ENCODE measurements around the gene TMEM92.
"Not testable (repeated sequence)": the region's sequence is repeated elsewhere in the genome, so short reads cannot be mapped to it uniquely, and the experiment has no call there.

Gene TMEM92

GRCh38 chr17:50285941-50286340, 11.7 kb downstream of the TMEM92 start:
- DNase-seq (ENCODE audit: low read depth, low spot score), result no peak
- in situ Hi-C loops (cut with HindIII; ENCODE audit: low sequenced_read_pairs), result no loop called here
- TF ChIP-seq, protein P1, sequence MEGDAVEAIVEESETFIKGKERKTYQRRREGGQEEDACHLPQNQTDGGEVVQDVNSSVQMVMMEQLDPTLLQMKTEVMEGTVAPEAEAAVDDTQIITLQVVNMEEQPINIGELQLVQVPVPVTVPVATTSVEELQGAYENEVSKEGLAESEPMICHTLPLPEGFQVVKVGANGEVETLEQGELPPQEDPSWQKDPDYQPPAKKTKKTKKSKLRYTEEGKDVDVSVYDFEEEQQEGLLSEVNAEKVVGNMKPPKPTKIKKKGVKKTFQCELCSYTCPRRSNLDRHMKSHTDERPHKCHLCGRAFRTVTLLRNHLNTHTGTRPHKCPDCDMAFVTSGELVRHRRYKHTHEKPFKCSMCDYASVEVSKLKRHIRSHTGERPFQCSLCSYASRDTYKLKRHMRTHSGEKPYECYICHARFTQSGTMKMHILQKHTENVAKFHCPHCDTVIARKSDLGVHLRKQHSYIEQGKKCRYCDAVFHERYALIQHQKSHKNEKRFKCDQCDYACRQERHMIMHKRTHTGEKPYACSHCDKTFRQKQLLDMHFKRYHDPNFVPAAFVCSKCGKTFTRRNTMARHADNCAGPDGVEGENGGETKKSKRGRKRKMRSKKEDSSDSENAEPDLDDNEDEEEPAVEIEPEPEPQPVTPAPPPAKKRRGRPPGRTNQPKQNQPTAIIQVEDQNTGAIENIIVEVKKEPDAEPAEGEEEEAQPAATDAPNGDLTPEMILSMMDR (IDR thresholded peaks at IDR 0.05; ENCODE audit: low read depth, low read length), result no peak
- H3K4me3 ChIP-seq (ENCODE audit: low read depth, low read length), result no peak overlapping the region

DNA sequence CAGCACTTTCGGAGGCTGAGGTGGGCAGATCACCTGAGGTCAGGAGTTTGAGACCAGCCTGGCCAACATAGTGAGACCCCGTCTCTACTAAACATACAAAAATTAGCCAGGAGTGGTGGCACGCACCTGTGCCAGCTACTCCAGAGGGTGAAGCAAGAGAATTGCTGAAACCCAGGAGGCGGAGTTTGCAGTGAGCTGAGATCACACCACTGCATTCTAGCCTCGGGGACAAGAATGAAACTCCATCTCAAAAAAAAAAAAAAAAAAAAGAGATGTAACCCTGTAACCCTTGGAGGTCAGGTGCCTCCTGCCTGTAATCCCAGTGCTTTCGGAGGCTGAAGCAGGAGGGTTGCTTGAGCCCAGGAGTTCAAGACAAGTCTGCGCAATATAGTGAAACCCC, 13.0 kb downstream of the TMEM92 start:
- DNase-seq (ENCODE audit: low read depth, low spot score); H3K4me3 ChIP-seq (ENCODE audit: low read depth, low read length); in situ Hi-C loops (cut with HindIII; ENCODE audit: low sequenced_read_pairs): not testable (repeated sequence)

DNA sequence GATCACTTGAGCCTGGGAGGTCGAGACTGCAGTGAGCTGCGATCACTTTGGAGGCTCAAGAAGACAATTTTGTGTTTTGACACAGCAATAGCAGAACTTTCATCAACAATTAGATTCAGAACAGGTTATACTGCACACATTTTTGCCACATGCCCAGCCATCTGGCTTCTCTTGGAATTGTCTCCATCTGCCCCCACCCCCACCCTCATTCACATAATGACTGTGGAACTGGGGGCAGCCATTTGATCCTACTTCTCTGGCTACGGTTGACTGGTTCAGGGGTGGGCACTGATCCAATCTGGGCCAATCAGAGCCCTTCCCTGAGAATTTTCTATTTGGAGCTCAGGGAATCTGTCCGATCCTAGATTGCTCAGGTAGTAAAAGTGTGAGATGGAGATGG, 14.0 kb downstream of the TMEM92 start:
- TF ChIP-seq, protein P1 (IDR thresholded peaks at IDR 0.05; ENCODE audit: low read depth, low read length), result no peak
- no peak for DNase-seq (ENCODE audit: low read depth, low spot score)
- in situ Hi-C loops (cut with HindIII; ENCODE audit: low sequenced_read_pairs), result no loop called here
- H3K4me3 ChIP-seq (ENCODE audit: low read depth, low read length), result peak overlapping the region; percentile 3

- no peak for DNase-seq (ENCODE audit: low read depth, low spot score)
- peak overlapping the region; percentile 44 for H3K4me3 ChIP-seq (ENCODE audit: low read depth, low read length)
- TF ChIP-seq, protein P1 (IDR thresholded peaks at IDR 0.05; ENCODE audit: low read depth, low read length), result no peak
- in situ Hi-C loops (cut with HindIII; ENCODE audit: low sequenced_read_pairs), result no loop called here
Measured at GRCh38 chr17:50289278-50289677, 15.0 kb downstream of the TMEM92 start.

DNA sequence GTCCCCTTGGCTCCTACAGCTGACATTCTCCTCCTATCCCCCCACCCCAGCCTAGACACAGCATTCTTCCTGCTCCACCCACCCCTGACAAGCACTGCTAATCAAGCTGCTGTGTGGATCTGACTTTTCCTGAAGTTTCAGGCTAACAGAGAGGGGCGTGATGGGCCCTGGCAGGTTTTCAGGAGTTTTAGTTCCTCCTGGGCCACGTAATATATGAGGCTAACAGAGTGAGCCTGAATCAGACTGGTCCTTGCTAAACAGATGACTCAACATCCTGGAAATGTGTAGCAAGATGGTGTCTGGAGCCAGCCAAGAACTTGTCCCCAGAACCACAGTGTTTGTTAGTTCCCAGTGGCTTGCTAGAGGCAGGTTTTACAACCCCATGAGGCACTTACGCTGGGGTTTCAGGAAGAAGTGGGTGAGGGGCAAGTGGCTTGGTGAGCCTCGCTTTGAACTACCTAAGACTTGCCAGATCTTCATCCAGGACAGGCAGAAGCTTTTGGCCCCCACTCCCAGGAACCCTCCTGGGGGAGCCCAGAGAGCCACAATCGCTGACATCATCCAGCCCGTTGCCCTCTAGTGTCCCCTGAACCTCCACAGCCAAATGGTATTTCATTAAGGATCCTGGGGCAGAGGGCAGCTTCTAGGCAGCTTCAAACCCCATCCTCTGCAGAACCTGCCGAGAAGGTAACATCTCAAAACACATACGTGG, 15.9 kb downstream of the TMEM92 start:
- peak; percentile 98 for DNase-seq (ENCODE audit: low read depth, low spot score)
- peak overlapping the region; percentile 44 for H3K4me3 ChIP-seq (ENCODE audit: low read depth, low read length)
- in situ Hi-C loops (cut with HindIII; ENCODE audit: low sequenced_read_pairs), result no loop called here
- TF ChIP-seq, protein P1 (IDR thresholded peaks at IDR 0.05; ENCODE audit: low read depth, low read length), result no peak

DNA sequence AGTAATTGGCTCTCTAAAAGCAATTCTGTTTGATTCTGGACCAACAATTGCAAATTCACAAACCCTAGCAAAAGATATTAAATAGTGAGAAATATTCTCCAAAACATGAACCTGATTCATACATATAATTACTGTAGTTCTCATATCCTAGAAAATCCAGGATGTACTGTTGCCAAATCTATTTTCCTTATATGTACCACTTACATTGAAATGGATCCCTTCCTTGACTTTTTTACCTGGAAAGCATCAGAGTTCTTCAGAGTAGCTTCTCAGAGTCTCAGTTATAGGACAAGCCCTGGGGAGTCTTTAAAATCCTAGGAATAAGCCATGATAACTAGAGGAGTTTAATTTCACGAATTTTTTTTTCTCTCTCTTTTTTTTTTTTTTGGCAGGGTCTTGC, 16.7 kb downstream of the TMEM92 start:
- no peak overlapping the region for H3K4me3 ChIP-seq (ENCODE audit: low read depth, low read length)
- no peak for DNase-seq (ENCODE audit: low read depth, low spot score)
- TF ChIP-seq, protein P1 (IDR thresholded peaks at IDR 0.05; ENCODE audit: low read depth, low read length), result no peak
- in situ Hi-C loops (cut with HindIII; ENCODE audit: low sequenced_read_pairs), result no loop called here

GRCh38 chr17:50292465-50292864, 18.2 kb downstream of the TMEM92 start:
- H3K4me3 ChIP-seq (ENCODE audit: low read depth, low read length), result no peak overlapping the region
- in situ Hi-C loops (cut with HindIII; ENCODE audit: low sequenced_read_pairs), result no loop called here
- DNase-seq (ENCODE audit: low read depth, low spot score), result peak; percentile 41
- TF ChIP-seq, protein P1 (IDR thresholded peaks at IDR 0.05; ENCODE audit: low read depth, low read length), result no peak

All from astrocyte of the spinal cord (primary cell).